Large intestine (tissue), 3 donors: ENCODE results near the gene NUDT5. TPM values are rescaled to one million over a fixed set of nuclear protein-coding genes. Genes with fewer than 3 reads are reported as not detected.

Experiments
- DNase-seq, 2 donors: peaks; one replicate each; pipeline versions ENCODE4 v3.0.0 to v3.0.0-alpha.2; 2013
- H3K27ac ChIP-seq: one replicate; pipeline ENCODE4 v1.5.1; 2013; ENCODE audit warnings: low read length
- H3K27me3 ChIP-seq: 2 replicates; pipeline ENCODE4 v1.6.1; 2013; ENCODE audit warnings: low read length; ENCODE audit not compliant: control insufficient read depth, insufficient read depth
- H3K36me3 ChIP-seq: 2 replicates; pipeline ENCODE4 v1.6.1; 2013; ENCODE audit warnings: low read length; ENCODE audit not compliant: control insufficient read depth, insufficient read depth
- H3K4me1 ChIP-seq: one replicate; pipeline ENCODE4 v1.6.1; 2013; ENCODE audit warnings: low read length; ENCODE audit not compliant: control insufficient read depth, insufficient read depth
- H3K4me3 ChIP-seq: one replicate; pipeline ENCODE4 v1.5.1; 2013; ENCODE audit warnings: low read length
- H3K9me3 ChIP-seq: one replicate; pipeline ENCODE4 v1.6.1; 2013; ENCODE audit warnings: mild to moderate bottlenecking, low read depth, low read length, moderate library complexity; ENCODE audit not compliant: control insufficient read depth
- WGBS: methylation state at CpG from one replicate; pipeline ENCODE4 v1.1.5; 2013; ENCODE audit warnings: low lambda C conversion rate; ENCODE audit not compliant: insufficient coverage; 5-methylcytosine and 5-hydroxymethylcytosine counted together
- polyA plus RNA-seq: library from polyadenylated mRNA; unstranded; fragments of 120-200 nt; gene quantifications from one replicate; pipeline ENCODE4 v1.2.1, GENCODE V29; 2013

Gene NUDT5
- polyA plus RNA-seq, 1 donor: 45.9 TPM

DNA sequence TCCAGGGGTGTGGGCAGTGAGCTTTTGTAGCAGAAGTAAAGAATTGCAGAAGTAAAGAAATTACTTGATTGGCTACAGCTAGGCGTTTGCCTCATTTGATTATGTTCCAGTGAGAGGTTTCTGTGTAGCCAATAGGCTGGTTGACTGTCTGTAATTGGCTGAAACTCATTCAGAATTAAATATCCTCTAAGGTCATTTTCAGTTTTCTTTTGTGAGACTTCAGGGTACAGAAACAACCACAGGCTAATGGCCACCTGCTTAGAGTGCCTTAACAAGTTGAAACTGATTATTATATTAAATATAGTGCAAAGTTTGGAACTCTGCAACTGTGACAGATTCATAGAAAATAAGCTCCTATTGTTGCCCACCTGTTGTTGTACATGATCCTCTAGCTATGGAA lies 55.7 kb downstream of the NUDT5 start:
- Histone ChIP-seq H3K36me3 (peaks cover 35% of the 10 kb centered on the region), H3K27ac (no peak overlapping the region), H3K4me1 (no peaks in the 10 kb centered on the region), H3K27me3 (no peaks in the 10 kb centered on the region), H3K9me3 (no peaks in the 10 kb centered on the region), H3K4me3 (no peak overlapping the region)
- DNase-seq: no peak
- WGBS: no CpG with 5 or more reads among the region's 1 CpG

DNA sequence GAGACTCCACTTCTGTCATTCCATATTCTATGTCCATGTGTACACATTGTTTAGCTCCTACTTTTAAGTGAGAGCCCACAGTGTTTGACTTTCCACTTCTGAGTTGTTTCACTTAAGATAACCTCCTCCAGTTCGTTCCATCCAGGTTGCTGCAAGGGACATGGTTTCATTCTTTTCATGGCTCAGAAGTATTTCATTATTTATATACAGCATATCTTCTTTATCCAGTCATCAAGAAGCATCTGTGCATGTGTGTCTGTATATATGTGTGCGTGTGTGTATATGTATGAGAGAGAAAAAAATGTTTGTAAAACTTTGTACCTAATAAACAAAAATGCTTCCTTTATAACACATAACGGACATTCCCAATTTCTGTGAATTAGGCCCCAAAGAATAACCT lies 60.1 kb downstream of the NUDT5 start:
- peaks cover 20% of the 10 kb centered on the region for H3K36me3 ChIP-seq

DNA sequence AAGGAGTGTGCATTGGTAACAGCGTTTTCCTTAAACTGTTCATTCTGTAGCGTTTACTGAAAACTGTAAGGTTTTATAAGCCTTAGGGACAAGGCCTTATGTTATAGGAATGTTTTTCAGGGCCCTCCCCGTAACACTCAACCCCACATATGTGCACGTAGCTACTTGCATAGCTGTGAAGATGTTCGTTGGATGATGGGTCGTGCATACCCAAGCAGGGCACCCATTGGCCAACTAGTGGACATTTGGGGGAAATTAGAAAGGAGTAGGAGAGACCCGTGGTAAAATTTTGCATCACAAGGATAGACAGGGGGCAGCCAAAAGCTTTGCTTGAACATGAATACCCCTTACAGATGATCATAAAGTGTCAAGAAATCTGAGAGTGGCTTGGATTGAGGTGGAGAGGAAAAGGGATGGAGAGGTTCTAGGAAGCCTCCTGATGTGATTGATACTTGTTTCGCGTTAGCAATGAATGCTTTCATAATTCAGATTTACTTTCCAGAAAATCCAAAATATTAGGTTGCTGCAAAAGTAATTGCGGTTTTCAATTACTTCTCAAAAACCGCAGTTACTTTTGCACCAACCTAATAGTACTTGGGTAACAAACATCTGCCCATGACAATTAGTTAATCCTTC lies 65.3 kb downstream of the NUDT5 start:
- peaks cover 8% of the 10 kb centered on the region for H3K36me3 ChIP-seq
- H3K4me3 ChIP-seq: peak overlapping the region; percentile 60
- no peaks in the 10 kb centered on the region for H3K27me3 ChIP-seq
- 0% methylated on average over 1 of the region's 11 CpGs for WGBS
- H3K9me3 ChIP-seq: peaks cover 5% of the 10 kb centered on the region
- DNase-seq: peak; percentile 11 to 37
- peak overlapping the region; percentile 58 for H3K27ac ChIP-seq
- no peaks in the 10 kb centered on the region for H3K4me1 ChIP-seq

More for the DNA sequence above, 60.1 kb downstream of the NUDT5 start:
- no peak overlapping the region for H3K4me3 ChIP-seq
- H3K4me1 ChIP-seq: no peaks in the 10 kb centered on the region
- no peaks in the 10 kb centered on the region for H3K27me3 ChIP-seq
- no peaks in the 10 kb centered on the region for H3K9me3 ChIP-seq
- no CpG with 5 or more reads among the region's 3 CpGs for WGBS
- no peak for DNase-seq
- no peak overlapping the region for H3K27ac ChIP-seq

DNA sequence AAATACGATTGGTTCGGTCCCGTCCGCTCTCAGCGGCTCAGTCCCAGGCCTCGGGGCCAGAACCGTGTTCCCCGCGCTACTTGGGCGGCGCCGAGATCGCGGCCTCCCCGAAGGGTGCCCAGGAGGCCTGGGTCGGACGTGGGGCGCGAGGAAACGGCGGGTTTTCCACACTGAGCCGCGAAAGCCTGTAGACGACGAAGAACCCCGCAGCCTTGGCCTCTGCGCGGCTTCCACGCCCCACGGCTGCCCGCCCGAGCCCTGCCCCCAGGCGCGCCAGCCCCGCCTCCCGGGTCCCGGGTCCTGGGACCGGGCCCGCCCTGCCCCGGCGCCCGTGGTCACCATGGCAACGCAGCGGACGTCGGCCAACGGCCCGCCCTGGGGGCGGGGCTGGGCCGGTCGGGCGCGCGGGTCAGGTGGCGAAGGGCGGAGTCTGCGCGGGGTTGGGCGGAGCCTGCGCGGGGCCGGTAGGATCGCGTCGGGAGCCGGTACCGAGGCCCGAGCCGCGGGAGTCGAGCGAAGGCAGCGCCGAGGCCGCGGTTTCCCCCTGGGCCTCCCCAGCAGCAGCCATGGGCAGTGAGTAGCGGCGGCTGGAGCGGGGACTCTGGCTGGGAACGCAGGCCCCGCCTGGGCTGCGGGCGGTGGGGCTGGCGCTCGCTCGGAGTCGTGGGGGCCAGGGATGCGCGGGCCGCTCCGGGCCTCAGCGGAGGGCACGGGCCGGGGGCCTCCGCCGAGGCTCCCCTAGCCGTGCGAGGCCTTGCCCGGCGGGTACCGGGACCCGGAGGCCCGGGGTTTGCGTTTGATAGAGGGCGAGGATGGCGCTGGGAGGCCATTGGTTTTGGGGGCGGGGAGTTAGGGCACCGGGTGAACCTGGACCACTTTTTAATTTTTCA lies 66.2 kb downstream of the NUDT5 start, which contains the start of gene SEC61A2:
Gene SEC61A2 (plus strand): TSS at position 456 of the 890 bp plus-strand sequence. CDS start 111 bp downstream, at position 567.
- Histone ChIP-seq H3K27me3 (no peaks in the 10 kb centered on the region), H3K4me1 (no peaks in the 10 kb centered on the region), H3K27ac (peak within 1 kb of the TSS; percentile 96), H3K4me3 (peak within 1 kb of the TSS; percentile 88), H3K36me3 (peaks cover 3% of the 10 kb centered on the region), H3K9me3 (peaks cover 5% of the 10 kb centered on the region)
- DNase-seq: peak; percentile 95 to 96
- no CpG with 5 or more reads among the region's 108 CpGs for WGBS

DNA sequence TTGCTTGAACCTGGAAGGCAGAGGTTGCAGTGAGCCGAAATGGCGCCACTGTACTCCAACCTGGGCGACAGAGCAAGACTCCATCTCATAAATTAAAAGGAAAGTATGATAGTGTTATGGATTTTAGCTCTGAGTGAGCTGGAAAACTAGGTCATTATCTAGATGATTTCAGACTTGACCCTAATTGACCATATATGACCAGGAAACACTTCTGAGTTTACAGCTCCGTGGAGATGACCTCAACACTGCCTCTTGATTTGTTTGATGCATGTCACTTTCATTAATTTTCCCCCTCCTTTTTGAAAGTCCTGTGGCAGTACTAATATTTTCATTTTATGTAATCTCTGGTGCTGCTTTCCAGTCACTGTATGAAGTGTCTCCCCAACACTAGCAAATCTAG lies 74.0 kb downstream of the NUDT5 start:
- no peaks in the 10 kb centered on the region for H3K4me1 ChIP-seq
- WGBS: 50% methylated on average over 1 of the region's 4 CpGs
- no peaks in the 10 kb centered on the region for H3K27me3 ChIP-seq
- DNase-seq: no peak
- H3K36me3 ChIP-seq: peaks cover 35% of the 10 kb centered on the region
- H3K9me3 ChIP-seq: no peaks in the 10 kb centered on the region
- no peak overlapping the region for H3K4me3 ChIP-seq
- H3K27ac ChIP-seq: no peak overlapping the region

Other genes with a start within 250 kb of the NUDT5 start
- gene UPF2, start 153.1 kb downstream of the NUDT5 start, polyA plus RNA-seq: 20.9 TPM
- 12.2 TPM for gene DHTKD1, start 126.9 kb downstream of the NUDT5 start, polyA plus RNA-seq
- gene SEC61A2, start 66.2 kb downstream of the NUDT5 start, polyA plus RNA-seq: 10.1 TPM
- 52.3 TPM for gene CDC123, start 297 bp upstream of the NUDT5 start, polyA plus RNA-seq
- 8.4 TPM for gene CAMK1D, start 153.7 kb upstream of the NUDT5 start, polyA plus RNA-seq